HG03469 (cell line): ENCODE measurements around the gene SHH.
A peak's percentile ranks its signal among the peaks of the same experiment; 100 is the strongest.
"Not testable (repeated sequence)": the region's sequence is repeated elsewhere in the genome, so short reads cannot be mapped to it uniquely, and the experiment has no call there.

Experiments used
- ATAC-seq: cut with Tn5 transposase; IDR thresholded peaks from one replicate; pipeline ENCODE4 v1.9.1; 2021; ENCODE audit warnings: mild to moderate bottlenecking, moderate library complexity, moderate number of reproducible peaks; ENCODE audit not compliant: unreplicated experiment

SHH gene

DNA sequence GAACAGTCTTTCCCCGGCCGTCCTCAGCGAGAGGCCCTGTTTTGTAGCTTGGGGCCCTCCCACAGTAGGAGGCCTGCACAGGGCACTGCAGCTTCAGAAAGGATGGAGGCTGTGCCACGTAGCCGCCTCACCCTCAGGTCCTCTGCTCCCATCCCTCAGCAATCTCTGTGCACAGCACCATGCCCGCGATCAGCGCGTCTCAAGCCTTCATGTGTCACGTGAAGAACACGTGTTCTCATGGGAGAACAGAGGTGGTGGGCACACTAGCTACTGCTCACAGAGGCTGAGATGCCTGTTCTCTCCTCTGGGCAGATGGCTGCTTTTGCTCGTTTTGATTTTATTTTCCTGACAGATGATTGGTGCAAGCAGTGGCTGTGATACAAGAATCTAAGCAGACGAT, 8.5 kb upstream of the SHH start:
- ATAC-seq: no peak

DNA sequence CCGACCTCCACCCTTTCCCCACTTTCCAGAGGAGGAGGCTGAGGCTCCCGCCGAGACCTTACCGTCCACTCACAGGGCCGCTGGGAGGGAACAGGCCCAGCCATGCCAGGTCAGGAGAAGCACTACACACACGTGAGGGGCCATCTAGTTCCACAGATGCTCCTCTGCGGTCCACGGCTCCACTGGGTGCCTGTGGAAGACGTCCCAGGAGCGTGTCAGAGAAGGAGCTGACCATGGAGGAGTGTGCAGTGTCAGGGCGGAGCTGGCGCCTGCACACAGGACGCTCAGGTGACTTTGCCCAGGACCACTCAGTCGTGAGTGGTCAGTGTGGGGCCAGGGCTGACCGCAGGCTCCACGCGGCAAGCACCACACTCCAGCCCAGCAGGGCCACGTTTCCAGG, 8.0 kb upstream of the SHH start:
- no peak for ATAC-seq

DNA sequence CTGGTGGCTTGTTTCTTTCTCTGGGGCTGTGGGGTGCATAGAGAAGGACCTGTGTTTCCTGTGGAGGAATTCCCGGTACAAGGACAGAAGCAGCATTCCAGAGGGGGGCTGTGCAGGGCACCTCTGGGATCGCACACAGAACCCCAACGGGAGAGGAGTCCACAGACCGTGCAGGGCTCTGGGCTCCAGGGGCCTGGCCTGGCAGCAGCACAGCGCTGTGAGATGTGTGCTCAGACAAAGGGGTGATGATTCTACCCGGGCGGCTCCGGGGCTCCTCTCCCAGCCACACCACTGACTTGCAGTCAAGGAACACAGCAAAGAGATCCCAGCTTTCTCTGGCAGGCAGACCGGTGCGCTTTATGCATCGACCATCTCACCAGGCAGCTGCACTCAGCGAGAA, 6.9 kb upstream of the SHH start:
- ATAC-seq: no peak

DNA sequence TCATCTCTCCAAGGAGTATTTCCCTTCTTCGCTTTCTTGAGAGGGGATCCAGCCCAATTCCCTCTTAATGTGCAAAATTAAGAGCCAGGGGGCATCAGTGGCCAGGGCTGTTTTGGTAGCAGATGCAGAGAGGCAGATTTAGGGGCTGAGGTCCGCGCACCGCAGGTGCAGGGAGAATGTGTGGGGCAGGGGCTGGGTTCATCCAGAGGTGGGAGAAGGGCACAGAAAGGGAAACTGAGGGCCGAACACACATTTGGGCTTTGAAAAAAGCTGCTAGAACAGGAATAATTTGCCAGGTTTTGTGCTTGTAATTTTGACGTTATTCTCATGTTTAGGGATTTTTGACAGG, 6.5 kb upstream of the SHH start:
- ATAC-seq: no peak

DNA sequence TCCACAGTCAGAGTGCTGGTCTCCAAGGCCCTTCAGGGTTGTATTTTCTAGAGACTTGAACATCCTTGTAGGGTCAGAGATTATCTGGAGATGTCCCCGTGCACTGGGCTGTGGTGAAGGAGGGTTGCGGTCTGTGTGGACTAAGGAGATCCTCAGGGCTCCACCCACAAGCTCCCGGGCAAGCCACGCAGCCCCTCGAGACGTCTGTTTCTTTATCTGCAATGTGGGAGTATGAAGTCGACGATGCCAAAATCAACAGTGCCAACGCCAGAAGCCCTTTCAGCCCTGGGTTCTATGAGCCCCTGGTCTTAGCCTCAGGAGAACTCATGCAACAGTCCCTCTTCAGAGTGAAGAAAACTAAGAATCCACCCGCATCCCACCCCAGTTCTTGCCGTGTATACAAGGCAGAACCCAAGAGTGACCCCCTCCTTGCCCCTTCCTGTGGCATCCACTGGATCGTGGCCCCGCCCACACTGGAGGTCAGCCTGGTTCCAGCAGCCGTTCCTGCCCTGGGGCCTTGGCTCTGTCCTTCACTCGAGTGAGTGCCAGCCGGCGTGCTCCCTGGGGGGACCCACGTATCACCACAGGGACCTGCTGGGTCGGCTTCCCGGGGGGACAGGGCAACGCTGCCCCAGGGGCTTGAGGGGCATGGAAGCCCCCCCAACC, 6.0 kb upstream of the SHH start:
- ATAC-seq: no peak

DNA sequence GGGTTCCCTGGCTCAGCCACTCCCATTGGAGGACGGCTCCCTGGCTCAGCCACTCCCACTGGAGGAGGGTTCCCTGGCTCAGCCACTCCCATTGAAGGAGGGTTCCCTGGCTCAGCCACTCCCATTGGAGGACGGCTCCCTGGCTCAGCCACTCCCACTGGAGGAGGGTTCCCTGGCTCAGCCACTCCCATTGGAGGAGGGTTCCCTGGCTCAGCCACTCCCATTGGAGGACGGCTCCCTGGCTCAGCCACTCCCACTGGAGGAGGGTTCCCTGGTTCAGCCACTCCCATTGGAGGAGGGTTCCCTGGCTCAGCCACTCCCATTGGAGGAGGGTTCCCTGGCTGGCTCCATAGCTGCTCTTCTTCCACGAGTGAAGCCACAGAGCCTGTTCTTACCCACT, 5.3 kb upstream of the SHH start:
- not testable (repeated sequence) for ATAC-seq

DNA sequence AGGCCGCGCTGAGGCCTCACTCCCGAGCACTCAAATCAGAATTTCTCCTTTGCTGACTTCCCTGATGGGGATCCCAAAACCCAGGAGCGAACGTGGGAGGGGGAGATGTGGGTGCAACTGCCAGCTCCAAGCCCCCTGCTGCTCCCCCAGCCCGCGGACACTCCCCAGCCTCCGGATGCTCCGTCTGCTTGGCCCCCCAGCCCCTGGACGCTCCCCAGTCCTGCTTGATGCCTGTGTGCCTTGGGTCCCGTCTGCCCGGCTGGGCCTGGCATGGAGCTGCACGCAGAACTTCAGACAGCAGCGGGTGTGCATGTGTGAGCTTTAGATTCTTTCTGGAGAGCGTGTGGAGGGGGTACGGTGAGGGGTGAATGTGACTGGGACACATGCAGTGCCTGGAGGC, 4.7 kb upstream of the SHH start:
- ATAC-seq: no peak

DNA sequence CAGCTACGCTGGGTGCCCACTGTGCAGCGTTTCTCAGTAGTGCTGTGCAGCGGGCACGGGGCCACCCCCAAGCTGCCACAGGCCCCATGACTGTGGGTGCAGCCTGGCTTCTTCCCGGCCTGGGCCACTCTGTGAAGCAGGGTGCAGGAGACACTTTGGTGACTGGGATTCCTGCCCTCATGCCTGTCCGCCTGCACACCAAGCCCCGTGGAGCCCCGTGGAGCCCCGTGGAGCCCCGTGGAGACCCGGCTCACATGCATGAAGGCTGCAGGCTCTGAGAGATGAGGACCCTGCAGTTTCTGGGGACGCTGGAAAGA, 3.9 kb upstream of the SHH start:
- ATAC-seq: no peak

DNA sequence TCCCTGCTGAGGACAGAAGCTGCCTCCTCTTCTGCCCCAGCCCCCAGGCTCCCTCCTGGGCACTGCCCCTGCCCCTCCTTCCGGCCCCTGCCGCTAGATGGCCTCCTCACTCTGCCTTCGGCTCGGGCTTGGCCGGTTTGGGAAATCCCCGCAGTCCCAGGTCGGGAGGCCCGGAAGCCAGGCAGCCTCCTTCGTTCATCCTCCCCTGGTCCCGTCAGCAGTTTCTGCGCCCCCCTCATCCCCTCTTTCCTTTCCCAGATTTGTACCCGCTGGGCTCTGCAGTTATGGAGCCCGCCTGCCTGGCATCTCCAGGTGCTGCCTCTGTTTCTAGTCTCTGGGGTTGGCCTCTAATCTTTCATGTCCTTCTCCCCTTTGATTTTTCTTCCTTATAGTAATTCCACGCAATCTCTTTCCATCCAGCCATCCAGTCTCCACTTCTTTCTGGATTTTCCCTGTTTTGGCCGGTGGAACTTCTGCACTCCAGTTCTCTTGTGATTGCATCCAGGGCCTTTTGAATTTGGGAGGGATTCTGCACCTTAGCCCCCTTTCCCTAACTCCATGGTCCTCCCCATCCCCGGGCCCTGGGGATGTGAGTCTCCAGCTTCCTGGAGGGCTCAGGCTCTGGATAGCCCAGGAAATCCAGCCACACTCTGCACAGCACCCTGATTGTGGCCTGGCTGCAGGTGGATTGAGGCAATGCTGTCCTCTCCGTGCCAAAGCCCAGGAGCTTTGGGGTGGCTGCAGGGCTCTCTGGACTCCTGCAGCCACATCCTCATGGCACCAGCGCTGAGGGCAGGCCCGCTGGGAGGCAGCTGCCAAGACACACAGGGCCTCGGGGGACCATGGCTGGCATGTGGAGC, 3.3 kb upstream of the SHH start:
- ATAC-seq: peak; percentile 64

DNA sequence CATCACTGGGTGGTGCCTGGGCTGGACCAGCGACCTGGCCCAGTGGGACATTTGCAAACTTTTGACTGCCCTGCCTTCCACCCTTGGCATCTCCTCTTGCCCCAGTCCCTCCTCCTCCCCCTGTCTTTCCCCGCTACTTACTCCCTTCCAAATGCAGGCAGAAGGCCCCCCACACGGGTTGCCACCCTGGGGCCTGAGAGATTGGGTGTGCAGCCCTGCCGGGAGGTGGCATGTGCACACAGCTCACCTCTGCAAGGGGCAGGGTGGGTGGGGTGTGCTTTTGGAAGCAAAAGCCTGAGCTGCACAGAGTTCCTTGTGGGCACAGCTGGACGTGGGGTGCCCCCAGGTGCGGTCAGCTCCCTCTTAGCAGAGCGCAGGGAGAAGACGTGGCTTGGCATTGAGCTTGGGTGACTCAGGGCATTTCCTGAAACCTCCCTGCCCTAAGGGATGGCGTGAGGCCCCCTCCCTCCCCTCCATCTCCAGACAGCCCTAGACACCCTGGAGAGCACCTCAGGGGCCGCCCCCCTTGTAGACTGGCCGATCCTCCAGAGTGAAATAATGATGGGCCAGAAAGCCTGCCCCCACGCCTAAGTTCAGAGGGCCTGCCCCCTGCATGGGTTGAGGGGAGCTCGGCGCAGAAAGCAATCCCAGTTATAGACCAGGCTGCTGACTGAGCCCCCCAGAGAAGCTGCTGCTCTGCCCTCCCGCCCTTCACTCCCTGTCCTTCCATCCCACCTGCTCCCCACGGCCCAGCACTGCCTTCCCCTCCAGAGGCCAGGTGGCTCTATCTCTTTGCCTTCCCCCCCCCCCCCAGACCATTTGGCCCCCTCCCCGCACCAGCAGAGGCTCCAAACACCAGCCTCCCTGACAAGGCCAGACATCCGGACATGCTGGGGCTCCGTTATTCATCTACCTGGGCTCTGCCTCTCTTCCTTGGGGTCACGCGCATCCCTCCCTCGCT, 2.3 kb upstream of the SHH start:
- no peak for ATAC-seq

DNA sequence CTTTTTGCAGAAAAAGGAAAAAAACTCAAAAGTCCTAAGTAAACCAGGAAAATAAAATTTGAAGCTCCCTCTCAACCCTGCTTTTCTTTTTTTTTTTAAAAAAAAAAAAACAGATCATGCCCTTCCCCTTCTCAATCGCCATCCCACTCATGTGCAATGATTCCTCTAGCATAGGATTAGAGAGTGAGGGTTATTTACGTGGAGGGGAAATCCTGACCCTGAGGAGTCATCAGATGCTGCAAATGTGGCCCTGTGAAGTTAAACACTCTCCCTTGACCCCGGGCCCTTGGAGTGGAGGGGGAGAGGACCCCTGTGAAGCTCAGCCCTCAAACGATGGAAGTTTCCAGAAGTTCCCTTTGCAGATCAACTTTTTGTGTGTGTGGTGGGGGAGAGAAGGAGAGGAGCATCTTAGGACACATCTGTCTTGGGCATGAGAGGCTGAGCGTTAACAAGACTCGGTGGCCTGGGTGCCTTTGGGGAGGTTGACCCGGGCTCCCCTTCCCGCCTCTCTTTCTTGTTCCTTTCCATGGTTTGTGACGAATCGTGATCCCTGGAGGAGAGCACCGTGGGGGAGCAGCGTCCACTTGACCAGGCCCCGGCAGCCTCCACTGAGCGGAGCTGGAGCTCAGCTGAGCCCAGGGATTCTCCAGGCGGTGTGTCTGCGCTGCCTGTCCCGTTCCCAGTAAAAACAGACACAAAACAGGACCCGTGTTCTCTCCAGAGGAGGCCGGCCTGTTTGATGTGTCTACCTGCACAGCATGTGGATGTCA, 1.5 kb upstream of the SHH start:
- ATAC-seq: no peak

DNA sequence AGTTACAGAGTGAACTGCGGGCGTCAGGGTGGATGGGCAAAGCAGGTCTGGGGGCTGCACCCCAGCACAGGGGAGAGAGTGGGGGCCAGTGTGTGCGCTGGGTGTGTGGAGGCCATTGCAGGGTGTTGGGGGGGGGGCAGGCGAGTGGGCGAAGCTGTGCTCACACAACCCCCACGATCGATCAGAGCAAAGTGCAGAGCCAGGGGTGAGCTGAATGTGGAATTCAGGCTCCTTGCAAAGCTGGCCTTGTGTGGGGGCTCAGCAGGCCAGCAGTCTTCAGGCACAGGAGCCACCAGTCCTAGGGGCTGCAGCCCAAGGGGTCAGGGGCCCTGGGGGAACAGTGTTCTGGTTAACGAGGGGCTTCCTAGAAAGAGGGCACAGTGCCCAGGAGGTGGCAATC, 862 bp upstream of the SHH start:
- no peak for ATAC-seq

DNA sequence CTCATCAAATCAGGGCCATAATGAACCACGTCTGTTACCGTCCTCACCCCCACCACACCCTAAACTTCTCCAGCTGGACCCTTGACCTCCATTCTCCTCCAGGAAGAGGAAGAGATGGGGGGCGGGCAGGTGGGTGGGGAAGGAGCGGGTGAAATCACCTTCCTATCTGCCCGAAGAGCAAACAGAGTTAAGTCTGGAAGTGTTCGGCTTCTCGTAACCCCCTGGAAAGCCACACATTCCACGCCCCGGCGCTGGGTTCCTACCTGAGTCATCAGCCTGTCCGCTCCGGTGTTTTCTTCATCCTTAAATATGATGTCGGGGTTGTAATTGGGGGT, 736 bp downstream of the SHH start:
- ATAC-seq: no peak

DNA sequence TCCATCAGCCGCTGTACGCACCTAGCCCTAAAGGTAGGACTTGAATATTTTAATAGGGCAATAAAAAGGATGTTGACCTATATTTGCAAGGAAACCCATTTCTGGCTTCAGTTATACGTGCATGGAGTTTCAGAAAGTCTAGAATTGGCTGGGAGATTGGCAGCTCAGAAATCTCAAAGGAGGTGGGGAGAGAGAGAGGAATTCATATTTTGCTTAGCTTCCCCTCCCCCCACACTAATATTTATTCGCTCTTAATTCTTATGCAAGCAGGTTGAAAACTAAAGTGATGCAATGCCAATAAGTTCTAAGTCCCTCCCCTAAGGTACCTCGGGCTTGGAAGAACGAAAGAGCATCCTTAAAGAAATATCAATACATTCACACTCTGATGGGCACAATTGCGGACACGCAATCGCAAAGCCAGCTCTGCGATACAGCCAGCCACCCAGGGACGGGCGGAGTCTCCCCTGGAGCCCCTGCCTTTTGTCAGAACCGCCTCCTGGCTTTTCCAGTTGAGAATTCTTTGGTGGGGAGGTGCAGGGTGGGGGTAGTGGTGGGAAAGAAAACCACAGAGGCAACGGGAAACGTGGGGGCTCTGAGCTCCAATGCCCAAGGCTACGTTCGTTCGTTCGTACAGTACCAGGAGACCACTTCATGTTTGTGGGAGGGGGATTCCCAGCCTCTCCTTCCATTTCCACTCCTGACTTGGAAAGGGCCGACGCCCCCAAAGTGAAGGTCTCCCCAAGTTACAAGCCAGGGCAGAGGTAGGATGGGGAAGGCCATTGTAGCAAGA, 1.3 kb downstream of the SHH start:
- no peak for ATAC-seq

DNA sequence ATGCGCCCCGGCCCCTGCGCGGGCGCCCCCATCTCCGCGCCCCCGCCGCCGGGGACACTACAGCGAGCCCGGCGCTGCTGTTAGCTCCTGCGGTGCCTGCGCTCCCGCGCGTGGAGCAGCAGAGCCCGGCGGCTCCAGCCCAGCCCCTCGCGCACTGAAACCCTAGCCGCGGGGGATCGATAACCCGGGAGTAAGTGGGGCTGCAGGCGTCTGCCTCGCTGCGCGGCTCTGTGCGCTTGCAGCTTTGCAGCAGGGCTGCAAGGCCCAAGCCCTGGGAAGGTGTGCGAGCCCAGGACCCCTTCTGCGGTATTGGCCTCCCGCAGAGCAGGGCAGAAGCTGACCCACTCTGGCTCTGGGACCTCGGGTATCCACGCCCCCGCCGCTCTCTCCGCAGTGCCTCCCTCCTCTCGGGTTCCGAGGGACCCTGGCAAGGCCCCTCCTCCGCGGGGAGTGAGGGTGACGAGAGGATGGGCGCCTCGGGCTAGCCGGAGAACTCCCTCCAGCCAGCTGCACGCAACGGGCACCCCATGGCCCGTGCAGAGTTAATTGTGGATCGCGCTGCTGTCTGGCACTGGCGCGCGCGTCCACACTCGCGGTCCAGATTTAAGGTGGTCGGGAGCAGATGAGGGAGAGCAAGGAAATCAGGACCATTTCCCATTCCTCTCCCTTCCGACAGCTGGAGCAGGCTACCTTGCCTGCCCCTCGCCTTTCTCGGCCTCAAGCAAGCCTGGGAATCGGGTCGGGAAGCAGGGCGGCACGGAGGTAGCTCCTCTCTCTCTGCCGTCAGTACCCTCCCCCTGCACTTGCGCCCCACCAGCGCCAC, 2.1 kb downstream of the SHH start:
- no peak for ATAC-seq

DNA sequence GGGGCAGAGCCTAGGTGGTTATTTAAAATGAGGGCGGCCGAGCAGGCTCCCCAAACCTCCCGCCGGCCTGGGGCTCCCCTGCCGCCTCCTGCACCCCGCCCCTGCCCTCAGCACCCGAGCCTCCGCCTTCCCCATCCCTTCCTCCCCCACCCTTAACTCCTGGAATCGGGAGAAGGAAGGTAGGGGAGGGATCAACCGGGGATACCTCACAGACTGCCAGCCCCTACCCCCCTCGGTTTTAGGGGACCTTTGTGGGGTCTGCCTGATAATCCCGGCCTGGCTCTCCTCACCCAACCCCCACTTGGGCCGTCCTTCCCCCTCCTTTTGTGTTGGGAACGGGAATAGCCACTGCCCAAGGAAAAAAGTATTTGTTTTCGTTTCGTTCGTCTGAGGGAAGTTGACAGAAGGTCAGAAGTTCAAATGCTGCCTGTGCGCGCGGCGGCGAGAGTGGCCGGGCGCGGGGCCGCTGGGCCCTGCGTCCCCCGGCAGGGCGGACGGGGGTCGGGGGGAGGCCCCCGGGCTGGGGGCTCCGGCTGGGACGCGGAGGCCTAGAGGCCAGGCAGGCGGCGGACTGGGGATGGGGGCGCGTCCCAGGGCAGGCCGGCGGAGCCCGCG, 2.8 kb downstream of the SHH start:
- ATAC-seq: no peak

DNA sequence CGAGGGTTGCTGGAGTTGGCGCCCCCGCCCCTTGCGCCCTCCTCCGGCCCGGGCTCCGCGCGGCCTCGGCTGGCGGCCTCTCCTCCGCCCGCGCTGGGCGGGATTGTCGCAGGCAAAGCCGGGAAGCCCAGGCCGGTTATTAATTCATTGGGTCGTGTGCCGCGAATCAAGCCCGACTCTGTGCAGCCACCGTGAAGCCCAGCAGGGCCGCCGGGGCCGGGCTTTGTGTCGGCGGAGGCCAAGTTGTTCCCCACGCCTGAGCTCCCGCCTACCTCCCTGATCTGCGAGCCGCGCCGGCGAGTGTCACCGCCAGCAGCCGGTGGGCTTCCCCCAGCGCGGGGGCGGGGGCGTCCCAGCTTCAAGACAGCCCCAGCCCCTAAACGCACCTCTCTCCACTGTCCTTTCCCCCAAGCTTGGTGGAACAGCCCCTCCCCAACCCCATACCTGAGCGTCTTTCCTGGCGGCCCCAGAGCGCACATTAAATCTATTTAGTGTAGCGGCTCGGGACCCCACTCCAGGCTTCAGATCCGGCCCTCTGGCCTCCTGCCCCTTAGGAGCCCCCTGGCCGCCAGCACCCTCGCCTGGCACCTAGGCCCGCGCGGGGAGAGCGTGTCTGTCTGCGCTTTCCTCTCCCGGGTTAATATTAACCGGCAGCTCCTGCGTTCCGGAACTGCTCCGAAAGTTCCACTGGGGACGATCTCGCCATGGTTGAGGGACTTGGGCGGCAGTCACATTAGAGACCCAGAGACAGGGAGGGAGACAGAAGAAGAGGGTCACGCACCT, 3.5 kb downstream of the SHH start:
- no peak for ATAC-seq
